ENCODE results near the gene DHRSX. TPM values are rescaled to one million over a fixed set of nuclear protein-coding genes. Genes with fewer than 3 reads are reported as not detected.

Gene DHRSX
- total and polyA plus RNA-seq, 9 of the 15 experiments (the other 6 are each of a cell fraction or from before 2014, with no cell fraction given), result 0.59 to 11.0 (median 6.2) TPM

DNA sequence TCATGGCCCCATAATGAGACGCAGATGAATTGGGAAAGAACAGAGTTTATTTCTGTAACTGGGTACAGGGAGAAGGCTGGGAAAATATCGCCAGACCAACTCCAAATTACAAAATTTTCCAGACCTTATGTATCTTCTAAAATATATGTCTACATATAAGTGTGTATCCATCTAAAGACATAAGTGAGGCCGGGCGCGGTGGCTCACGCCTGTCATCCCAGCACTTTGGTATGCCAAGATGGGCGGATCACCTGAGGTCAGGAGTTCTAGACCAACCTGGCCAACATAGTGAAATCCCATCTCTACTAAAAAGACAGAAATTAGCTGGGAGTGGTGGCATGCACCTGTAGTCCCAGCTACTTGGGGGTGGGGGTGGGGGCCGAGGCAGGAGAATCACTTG, 11.7 kb upstream of the DHRSX start (continued):
- no peak for TF ChIP-seq MED1 (CRISPR knock-in tag; IDR thresholded peaks at IDR 0.05; ENCODE audit: borderline replicate concordance)
- TF ChIP-seq, protein P1, sequence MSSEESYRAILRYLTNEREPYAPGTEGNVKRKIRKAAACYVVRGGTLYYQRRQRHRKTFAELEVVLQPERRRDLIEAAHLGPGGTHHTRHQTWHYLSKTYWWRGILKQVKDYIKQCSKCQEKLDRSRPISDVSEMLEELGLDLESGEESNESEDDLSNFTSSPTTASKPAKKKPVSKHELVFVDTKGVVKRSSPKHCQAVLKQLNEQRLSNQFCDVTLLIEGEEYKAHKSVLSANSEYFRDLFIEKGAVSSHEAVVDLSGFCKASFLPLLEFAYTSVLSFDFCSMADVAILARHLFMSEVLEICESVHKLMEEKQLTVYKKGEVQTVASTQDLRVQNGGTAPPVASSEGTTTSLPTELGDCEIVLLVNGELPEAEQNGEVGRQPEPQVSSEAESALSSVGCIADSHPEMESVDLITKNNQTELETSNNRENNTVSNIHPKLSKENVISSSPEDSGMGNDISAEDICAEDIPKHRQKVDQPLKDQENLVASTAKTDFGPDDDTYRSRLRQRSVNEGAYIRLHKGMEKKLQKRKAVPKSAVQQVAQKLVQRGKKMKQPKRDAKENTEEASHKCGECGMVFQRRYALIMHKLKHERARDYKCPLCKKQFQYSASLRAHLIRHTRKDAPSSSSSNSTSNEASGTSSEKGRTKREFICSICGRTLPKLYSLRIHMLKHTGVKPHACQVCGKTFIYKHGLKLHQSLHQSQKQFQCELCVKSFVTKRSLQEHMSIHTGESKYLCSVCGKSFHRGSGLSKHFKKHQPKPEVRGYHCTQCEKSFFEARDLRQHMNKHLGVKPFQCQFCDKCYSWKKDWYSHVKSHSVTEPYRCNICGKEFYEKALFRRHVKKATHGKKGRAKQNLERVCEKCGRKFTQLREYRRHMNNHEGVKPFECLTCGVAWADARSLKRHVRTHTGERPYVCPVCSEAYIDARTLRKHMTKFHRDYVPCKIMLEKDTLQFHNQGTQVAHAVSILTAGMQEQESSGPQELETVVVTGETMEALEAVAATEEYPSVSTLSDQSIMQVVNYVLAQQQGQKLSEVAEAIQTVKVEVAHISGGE (CRISPR knock-in tag; IDR thresholded peaks at IDR 0.05), result no peak

DNA sequence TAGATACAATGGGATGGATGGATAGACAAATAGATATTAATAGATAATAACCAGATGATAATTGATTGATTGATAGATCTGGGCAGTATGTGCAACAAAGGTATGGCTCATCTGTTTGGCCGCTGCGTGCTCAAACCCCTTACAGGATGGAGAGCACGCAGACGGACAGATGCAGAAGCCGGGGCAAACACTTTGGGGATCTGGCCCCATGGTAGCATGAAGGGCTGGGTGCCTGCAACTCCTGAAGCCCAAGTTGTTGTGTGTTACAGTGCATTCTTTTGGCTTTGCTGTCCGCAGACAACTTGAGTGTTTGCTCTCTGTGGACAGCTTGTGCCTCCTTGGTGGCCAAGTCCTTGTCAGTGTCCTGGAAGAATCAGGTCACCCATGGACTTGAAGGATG, 10.6 kb upstream of the DHRSX start:
- Histone ChIP-seq H3K36me3 (ENCODE audit: control insufficient read depth, insufficient read depth, low read length) (no peaks in the 10 kb centered on the region), H3K4me3 (no peak overlapping the region), H4K20me1 (replicated peaks; ENCODE audit: control insufficient read depth, insufficient read depth, low read length) (no peaks in the 10 kb centered on the region), H3K27me3 (ENCODE audit: control insufficient read depth in 2 of 2, insufficient read depth in 2 of 2, low read length in 2 of 2) (no peaks in the 10 kb centered on the region; a peak in 2 of 5 replicates), H3K79me2 (ENCODE audit: control insufficient read depth, insufficient read depth, low read length) (no peaks in the 10 kb centered on the region), H3K27ac (ENCODE audit: extremely low read depth, low read depth, low read length) (no peak overlapping the region), H3K4me1 (replicated peaks in 1 of 2; ENCODE audit: control insufficient read depth in 2 of 2, insufficient read depth in 2 of 2, low read length in 2 of 2) (no peaks in the 10 kb centered on the region), H3K9me1 (ENCODE audit: control insufficient read depth, insufficient read depth, low read length) (no peaks in the 10 kb centered on the region), H3K9me3 (replicated peaks; ENCODE audit: control insufficient read depth, insufficient read depth, low read depth, low read length) (no peaks in the 10 kb centered on the region), H3K4me2 (ENCODE audit: insufficient read depth, low read length) (no peak overlapping the region), H3K9ac (ENCODE audit: insufficient read depth in 1 of 2, low read depth in 2 of 2, low read length in 2 of 2) (no peak overlapping the region), H2AFZ (ENCODE audit: low read depth, low read length) (no peak overlapping the region)
- in situ Hi-C loops (cut with MboI), result no loop called here
- no peak for TF ChIP-seq ZNF140 (CRISPR knock-in tag; IDR thresholded peaks at IDR 0.05)
- no peak for TF ChIP-seq TOE1 (IDR thresholded peaks at IDR 0.05; ENCODE audit: borderline replicate concordance)
- no peak for TF ChIP-seq TOE1 (CRISPR knock-in tag; IDR thresholded peaks at IDR 0.05; ENCODE audit: borderline replicate concordance, low read depth)
- no peak for TF ChIP-seq BRD4 (IDR thresholded peaks at IDR 0.05)
- TF ChIP-seq, protein P2, sequence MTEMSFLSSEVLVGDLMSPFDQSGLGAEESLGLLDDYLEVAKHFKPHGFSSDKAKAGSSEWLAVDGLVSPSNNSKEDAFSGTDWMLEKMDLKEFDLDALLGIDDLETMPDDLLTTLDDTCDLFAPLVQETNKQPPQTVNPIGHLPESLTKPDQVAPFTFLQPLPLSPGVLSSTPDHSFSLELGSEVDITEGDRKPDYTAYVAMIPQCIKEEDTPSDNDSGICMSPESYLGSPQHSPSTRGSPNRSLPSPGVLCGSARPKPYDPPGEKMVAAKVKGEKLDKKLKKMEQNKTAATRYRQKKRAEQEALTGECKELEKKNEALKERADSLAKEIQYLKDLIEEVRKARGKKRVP (CRISPR knock-in tag; IDR thresholded peaks at IDR 0.05), result no peak
- no peak for TF ChIP-seq TAF7 (tag; IDR thresholded peaks at IDR 0.05)
- TF ChIP-seq CBX5 (IDR thresholded peaks at IDR 0.05; ENCODE audit: borderline replicate concordance, low read depth), result no peak
- BruUV-seq (replicated peaks), result no TSS peak
- intact Hi-C loops (cut with micrococcal nuclease), result no loop called here
- ChIA-PET POLR2A (no interaction called here), CTCF (ENCODE audit: low intra/inter-chr PET ratio) (no interaction called here)
- ATAC-seq (no peak), FAIRE-seq (no peak), DNase-seq (ENCODE audit: extremely low read depth in 1 of 4, low spot score in 3 of 4) (no peak)
- 38% methylated on average over 5 of the region's 6 CpGs for WGBS (ENCODE audit: insufficient coverage, low coverage, missing lambda C conversion rate)
